Stimulated activated CD8-positive, alpha-beta memory T cell treated with anti-CD3 and anti-CD28 coated beads, Interleukin-7, amount 100 ng/mL, for 48 hours (primary cell): ENCODE measurements around the gene SNAI1.

Experiments
- DNase-seq, 2 donors: peaks; one replicate each; pipeline ENCODE4 v3.0.0-alpha.2; 2020; ENCODE audit warnings: low read depth in 1 of 2; ENCODE audit errors: extremely low read depth in 1 of 2

Gene SNAI1

DNA sequence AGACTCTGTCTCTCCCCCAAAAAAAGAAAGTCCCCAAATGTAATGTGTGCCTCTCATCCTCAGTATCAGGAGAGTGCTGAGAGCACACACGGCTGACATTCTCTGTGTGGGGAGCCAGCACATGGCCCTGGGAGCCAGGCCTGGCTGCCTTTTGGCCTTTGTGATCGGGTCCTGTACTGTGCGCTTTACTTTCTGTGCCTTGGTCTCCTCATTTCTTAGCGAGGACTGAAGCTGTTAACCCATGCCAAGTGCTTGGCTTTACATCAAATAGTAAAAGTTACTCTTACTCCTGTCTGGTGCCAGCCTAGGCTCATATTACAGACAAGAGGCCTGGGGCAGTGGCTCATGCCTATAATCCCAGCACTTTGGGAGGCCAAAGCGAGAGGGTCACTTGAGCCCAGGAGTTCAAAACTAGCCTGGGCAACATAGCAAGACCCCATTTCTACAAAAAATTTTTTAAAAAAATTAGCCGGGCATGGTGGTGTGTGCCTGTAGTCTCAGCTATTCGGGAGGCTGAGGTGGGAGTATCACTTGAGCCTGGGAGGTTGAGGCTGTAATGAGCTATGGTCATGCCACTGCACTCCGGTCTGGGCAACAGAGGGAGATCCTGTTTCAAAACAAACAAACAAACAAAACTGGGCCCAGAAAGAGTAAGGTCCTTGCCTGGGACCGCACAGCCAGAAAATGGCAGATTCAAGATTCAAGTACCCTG is 50.3 kb downstream of the SNAI1 start:
- no peak for DNase-seq

DNA sequence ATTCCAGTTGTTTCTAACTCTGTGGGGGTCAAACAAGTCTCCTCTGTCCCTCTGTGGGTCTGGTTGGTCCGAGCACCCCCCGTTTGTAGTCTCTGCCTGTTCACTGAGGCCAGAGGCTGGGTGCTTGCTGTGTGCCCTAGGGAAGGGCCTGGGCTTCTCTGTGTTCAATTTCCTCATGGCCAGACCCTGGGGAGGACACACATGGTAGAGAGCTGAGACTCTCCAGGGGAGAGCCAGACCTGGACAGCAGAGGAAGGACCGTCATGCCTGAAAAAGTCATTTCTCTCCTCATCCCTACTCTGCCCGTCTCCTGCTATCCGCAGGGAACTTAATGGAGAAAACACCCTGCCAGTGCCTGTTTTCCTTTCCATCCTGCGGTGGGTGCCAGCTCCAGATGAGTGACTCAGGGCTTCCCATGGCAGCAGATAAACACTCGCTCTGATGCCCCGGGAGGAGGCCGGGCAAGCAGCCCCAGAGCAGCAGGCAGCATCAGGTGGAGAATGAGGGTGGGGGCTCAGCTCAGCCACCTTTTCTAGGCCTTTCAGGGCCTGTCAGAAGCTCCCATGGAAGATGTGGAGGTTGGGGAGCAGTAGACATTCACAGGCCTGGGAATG is 51.9 kb downstream of the SNAI1 start:
- no peak for DNase-seq

DNA sequence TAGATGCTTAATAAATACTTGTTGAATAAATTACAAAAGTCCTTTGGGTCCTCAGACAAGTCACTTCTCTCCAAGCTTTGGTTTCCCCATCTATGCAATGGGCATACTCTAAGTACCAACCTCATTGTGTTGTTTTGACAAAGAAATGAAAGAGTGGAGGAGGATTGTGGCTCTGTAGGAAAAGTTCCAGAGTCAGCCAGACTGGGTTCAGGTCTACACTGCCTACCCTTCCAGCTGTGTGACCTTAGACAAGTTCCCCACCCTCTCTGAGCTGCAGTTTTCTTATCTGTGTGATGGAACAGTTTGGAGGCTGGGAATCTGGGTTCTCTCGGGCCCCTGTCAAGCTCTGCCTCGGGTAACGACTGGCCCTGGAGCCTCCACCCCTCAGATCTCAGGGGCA is 53.9 kb downstream of the SNAI1 start:
- DNase-seq: no peak

- DNase-seq: no peak
Observed at GRCh38 chr20:50037123-50037522, 54.3 kb downstream of the SNAI1 start.

DNA sequence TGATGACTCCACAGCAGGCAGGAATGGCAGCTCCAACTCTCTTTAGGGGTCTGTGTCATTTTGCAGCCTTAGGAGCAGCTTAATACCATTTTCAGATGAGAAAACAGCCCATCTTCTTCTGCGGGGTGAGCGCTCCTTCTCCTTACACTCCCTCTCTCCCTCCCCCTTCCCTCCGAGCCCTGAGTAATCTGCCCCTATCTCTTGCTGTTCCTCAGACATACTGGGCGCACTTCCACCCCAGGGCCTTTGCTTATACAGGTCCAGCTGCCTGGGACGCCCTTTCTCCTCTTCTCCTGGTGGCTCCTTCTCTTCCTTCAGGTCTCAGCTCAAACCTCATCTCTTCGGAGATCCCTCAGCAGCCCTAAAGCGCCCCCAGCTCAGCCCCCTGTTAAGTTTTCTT is 54.8 kb downstream of the SNAI1 start:
- no peak for DNase-seq

DNA sequence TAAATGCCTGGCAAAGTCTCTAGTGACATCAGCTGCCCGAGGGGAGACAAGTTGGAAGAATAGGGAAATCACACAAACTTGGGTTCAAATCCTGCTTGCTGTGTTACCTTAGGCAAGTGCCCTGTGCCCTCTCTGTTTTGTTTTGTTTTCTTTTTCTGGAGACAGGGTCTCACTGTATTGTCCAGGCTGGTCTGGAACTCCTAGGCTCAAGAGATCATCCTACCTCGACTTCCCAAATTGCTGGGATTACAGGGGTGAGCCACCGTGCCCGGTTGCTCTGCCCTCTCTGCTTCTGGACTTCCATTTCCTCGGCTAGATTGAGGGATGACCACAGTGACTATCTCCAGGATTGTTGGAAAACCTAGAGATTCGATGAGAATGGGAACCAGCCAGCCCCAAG is 55.4 kb downstream of the SNAI1 start:
- no peak for DNase-seq
